Epithelial cell of esophagus (primary cell): Measurements from ENCODE around the gene ENG.

Source experiments
- DNase-seq: peaks from one replicate; pipeline ENCODE4 v3.0.0; 2010; ENCODE audit warnings: low read depth
- H3K4me3 ChIP-seq: 2 replicates; pipeline ENCODE4 v1.5.1; 2011; ENCODE audit warnings: mild to moderate bottlenecking, low read length, control low read depth
- TF ChIP-seq, protein P1 (sequence below): IDR thresholded peaks from 2 replicates; pipeline ENCODE4 v1.5.1; 2011; ENCODE audit warnings: low read depth, mild to moderate bottlenecking, low read length, control low read depth, inconsistent platforms; ENCODE audit not compliant: insufficient read depth; ENCODE audit errors: missing control alignments

ENG gene

DNA sequence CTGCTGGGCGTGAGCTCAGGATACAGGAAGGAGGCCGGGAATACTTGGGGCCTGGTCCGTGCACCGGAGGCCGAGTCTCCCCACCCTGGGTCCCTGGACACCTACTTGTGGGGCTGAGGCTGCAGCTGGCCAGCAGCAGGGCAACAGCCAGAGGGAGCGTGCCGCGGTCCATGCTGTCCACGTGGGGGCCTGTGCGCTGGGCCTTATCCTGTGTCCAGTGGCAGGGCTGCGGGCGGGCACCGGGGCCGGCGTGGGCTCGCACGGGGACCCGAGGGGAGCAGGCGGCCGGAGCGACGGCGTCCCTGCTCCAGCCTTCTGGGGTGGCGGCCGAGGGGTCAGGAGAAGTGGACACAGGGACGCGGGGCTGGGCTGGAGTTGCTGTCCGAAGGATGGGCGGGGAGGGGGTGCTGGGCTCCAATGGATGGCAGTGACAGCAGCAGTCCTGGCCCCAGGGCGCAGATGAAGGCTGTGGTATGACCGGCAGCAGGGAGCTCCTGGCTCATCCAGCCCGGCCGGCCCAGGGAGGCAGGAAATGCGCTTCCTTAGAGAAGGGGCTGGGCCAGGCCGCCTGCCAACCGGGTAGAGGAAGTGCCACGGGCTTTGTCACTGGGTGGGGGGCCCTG, at the start of gene ENG:
Gene ENG, minus strand, starts transcription at position 475 of the 623 bp plus-strand sequence. Its CDS starts 303 bp downstream, at position 172.
- peak; percentile 53 for DNase-seq
- TF ChIP-seq, protein P1, sequence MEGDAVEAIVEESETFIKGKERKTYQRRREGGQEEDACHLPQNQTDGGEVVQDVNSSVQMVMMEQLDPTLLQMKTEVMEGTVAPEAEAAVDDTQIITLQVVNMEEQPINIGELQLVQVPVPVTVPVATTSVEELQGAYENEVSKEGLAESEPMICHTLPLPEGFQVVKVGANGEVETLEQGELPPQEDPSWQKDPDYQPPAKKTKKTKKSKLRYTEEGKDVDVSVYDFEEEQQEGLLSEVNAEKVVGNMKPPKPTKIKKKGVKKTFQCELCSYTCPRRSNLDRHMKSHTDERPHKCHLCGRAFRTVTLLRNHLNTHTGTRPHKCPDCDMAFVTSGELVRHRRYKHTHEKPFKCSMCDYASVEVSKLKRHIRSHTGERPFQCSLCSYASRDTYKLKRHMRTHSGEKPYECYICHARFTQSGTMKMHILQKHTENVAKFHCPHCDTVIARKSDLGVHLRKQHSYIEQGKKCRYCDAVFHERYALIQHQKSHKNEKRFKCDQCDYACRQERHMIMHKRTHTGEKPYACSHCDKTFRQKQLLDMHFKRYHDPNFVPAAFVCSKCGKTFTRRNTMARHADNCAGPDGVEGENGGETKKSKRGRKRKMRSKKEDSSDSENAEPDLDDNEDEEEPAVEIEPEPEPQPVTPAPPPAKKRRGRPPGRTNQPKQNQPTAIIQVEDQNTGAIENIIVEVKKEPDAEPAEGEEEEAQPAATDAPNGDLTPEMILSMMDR, result no peak
- H3K4me3 ChIP-seq, result no peak within 1 kb of the TSS

DNA sequence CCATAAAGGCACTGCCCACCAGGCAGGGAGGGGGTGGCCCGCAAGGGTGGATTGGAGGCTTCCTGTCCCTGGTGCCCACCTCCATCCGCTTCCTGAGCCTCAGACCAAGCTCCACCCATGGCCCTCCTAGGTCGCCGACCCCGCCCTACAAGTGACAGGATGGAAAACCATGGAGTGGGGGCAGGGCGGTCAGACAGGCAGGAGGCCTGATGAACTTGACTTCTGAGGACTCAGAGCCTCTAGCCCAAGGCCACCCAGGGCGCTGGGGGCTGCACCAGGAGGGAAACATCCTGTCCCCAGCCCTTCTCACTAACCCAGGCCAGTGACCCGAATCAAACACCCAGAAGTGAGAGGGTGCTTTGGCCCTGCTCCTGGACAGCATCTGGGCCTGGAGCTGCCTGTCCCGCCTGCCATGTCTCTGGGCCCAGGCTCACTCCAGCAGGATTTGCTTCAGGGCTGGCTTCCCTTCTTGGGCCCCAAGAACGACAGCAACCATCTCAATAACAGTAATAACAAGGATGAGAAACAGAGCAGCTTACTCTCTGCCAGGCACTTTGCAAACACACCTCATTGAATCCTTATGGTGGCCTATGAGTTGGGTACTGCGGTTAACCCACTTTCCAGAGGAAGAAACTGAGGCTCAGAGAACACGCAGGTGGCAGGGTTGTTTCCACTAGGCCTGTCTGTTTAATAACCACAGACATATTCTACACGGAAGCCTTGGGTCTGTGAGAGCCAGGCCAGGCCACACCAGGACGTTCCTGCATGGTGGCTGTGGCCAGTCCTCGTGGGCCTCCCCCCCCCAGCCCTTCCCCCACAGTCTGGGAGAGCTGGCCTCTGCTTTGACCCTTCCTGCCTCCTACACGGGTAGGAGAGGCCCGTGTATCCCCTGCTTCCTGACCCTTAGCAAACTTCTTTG, 49.4 kb upstream of the ENG start:
- TF ChIP-seq, protein P1, result no peak
- H3K4me3 ChIP-seq, result no peak overlapping the region

DNA sequence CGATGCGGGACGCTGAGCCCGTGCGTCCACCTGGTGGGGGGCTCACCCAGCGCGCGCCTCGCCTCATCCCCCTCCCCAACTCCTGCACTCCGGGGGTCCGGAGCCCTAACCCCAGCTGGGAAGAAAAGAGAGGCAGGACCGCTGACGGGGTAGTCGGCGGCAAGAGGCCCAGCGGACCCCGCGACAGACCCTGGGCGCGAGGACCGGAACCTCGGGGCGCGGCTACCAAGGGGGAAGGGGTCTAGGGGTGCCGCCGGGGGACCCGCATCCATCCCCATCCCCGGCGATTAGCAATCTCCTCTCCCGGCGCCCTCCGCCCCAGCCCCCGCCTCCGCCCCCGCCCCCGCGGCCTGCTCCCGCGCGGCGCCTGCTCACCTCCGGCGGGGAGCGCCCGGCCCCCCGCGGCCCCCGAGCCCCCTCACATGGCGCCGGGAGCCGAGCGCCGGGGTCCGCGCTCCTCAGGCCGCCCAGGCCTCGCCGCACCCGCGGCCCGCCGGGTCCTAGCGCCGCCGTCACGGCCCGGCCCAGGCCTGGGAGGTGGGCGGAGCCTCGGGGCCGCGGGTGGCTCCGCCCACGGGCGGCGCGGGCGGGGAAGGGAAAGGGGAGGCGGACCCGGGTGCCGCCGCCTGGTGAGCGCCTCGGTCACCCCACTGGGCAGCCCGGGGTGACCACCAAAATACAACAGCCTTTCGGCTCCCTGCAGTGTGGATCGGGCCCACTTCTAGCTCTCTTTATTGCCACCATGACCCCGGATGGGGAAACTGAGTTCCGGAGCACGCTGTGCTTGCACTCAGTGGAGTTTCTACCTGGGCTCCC, 44.9 kb upstream of the ENG start, which contains the start of gene ST6GALNAC6:
Gene ST6GALNAC6, minus strand, starts transcription at position 476 of the 816 bp plus-strand sequence. CDS start 1,622 bp downstream, outside the sequence.
- DNase-seq, result peak; percentile 75
- TF ChIP-seq, protein P1, result no peak
- peak within 1 kb of the TSS; percentile 71 for H3K4me3 ChIP-seq

More for the DNA sequence above, 49.4 kb upstream of the ENG start:
- no peak for DNase-seq

DNA sequence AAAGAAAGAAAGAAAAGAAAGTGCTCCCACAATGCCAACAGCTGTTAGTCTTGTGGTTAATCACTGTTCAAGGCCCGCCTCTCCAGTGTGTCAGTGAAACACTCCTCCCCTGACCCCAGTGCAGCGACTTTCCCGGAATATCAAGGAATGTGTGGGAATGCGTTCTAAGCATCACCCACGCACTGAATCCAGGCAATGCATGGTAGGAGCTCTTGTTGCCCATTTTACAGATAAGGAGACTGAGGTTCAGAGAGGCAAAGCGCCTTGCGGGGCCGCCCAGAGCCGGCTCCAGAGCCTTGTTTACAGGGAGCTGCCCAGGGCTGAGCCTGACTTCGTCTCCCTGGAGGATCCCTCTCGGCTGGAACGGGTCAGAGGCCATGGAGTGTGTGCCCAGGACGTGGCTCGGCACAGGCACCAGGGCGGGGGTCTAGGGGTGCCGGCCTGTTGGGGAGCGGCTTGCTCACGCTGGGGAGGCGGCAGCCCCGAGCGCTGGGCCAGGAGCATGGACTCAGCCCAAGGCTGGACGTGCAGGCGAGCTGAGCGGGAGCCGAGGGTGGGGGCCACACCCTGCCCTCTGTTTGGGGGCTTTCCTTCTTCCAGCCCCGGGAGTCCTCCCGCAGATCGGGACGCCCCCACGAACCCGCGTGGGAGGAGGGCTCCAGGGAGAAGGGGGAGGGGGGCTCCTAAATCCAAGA, 44.1 kb upstream of the ENG start:
- peak overlapping the region; percentile 71 for H3K4me3 ChIP-seq
- TF ChIP-seq, protein P1, result no peak
- peak; percentile 63 for DNase-seq

DNA sequence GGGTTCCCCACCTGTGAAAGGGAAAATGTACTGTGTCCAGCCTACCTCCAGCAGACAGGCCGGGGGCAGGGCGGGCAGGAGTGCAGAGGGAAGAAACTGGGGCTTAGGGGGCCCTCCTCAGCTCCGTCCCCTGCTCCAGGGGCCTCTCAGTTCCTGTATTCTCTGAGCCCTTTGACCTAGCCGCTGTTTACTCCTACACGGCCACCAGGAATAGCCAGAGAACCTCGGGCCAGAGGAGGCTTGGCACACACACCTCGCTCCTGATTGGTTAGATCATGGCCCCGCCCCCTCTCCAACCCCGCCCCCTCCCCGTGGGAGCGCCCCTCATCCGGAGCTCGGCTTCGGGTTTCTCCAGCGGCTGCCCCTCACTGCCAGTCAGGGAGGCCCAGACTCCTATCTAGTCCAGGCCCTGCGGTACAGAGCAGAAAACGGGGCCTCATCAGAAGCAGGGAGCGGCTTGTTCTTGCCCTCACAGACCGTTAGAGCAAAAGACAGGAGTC, 42.8 kb upstream of the ENG start:
- H3K4me3 ChIP-seq, result no peak overlapping the region

More for the DNA sequence above, 42.8 kb upstream of the ENG start:
- DNase-seq, result no peak
- TF ChIP-seq, protein P1, result no peak
